GF-D8 (cell line): Measurements from ENCODE around the gene BANF2.
"Not testable (repeated sequence)": the region's sequence is repeated elsewhere in the genome, so short reads cannot be mapped to it uniquely, and the experiment has no call there.

Experiments
- DNase-seq: peaks from one replicate; lab custom pipeline; 2025; lab: John Stamatoyannopoulos, UW

Gene BANF2

GRCh38 chr20:17682889-17683198, 16.9 kb upstream of the BANF2 start:
- DNase-seq, result no peak

GRCh38 chr20:17683218-17684076, 16.3 kb upstream of the BANF2 start:
- no peak for DNase-seq

GRCh38 chr20:17684077-17684888, 15.5 kb upstream of the BANF2 start:
- DNase-seq, result no peak

- DNase-seq, result no peak
Observed at GRCh38 chr20:17685168-17685567, 14.6 kb upstream of the BANF2 start.

GRCh38 chr20:17687800-17688199, 12.0 kb upstream of the BANF2 start:
- no peak for DNase-seq

DNA sequence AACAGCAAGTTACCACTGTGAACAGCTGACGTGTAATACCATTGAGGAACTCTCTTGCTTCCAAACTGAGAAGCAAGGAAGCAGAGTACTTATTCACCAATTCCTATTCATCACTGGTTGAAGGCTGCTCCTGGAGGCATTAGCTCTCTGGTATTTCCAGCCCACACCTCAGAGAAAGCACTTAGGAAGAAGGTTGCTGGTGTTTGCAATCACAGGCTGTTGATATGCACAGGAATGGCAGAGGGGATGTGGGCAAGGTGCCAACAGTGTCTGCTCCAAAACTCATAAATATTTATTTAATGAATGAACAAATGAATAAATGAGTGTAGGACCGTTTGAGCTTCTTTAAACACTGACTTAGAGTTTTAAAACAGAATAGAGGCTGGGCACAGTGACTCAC, 10.8 kb upstream of the BANF2 start:
- no peak for DNase-seq

GRCh38 chr20:17690144-17690543, 9.6 kb upstream of the BANF2 start:
- no peak for DNase-seq

DNA sequence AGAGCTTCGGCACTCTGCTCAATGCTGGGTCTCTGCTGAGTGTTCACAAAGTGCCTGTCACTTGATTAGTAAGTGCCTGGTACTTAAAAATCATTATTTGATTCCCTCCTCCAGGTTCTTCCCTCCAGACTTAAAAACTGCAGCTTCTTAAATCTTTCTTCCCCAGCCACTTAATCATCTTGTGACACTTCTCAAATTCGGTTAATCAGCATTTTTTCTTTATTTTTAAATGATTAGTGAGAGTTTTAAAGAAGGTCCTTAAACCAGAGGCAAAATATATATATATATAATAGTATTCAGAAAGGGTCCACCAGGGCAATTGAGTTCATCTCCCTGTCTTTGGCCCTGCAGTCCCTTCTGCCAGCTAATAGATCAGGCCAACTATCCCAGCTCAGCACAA, 8.0 kb upstream of the BANF2 start:
- no peak for DNase-seq

DNA sequence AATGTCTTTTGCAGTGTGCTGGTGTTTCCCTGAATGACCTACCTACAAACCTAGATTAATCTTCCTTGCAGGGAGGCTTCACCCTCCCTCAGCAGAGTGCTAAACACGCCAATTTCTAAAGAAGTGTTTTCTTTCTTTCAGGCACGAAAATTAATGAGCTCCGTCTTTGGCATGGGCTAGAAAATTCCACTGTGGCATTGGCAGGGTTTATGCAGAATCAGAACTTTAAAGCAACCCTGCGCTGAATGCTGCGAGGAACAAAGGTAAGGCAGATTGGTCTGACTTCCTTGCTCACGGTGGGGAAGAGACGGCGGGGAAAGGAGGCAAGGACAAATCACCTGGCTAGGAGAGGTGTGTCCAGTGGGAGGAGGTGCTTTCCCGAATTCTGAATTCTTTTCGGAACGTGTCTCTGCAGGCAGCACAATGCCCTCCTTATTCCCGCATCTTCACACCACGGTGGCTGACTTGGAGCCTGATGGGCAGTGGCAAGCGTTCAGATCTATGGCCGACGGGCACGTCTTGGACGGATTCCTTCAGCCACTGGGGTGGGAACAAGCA, 6.2 kb upstream of the BANF2 start:
- no peak for DNase-seq

- DNase-seq, result no peak
Observed at GRCh38 chr20:17694767-17695166, 5.0 kb upstream of the BANF2 start.

GRCh38 chr20:17696287-17696686, 3.5 kb upstream of the BANF2 start:
- no peak for DNase-seq

GRCh38 chr20:17697171-17697570, 2.6 kb upstream of the BANF2 start:
- DNase-seq, result no peak

GRCh38 chr20:17698384-17698783, 1.4 kb upstream of the BANF2 start:
- DNase-seq, result no peak

DNA sequence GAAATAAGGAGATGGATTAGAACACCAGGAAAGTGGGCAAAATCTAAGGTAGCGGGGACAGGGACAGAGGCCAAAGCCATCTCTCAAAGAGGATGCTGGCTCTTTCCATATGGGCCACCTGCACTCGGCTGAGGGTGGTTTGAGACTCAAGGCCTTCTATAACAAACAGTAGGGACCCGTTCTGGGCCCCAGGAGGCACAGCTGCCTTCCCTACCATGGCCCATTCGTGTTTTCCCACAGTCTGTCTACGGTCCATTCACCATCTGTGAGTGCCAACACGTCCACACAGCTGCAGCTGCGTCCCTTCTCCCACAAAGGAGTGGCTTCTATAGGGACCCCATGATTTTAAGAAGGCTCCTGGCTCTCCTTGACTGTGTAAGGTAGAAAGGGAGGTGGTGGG, 871 bp downstream of the BANF2 start:
- DNase-seq, result no peak

DNA sequence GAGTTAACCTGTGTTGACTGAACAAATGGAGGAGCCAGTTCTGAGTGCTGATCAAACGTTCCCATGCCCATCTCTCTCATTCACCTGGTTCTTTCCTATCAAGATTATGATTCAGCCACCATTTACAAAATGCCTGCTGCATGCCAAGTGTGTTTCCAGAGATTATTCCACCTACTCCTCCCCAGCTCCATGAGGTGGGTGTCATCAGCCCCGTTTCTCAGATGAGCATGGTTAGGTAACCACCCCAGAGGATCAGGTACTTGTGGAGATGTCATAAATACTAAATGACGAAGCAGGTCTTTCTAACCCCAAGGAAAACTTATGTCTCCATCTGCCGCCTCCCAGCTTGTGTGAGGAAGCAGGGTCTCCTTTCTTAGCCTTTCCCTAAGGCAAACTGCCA, 2.1 kb downstream of the BANF2 start:
- no peak for DNase-seq

DNA sequence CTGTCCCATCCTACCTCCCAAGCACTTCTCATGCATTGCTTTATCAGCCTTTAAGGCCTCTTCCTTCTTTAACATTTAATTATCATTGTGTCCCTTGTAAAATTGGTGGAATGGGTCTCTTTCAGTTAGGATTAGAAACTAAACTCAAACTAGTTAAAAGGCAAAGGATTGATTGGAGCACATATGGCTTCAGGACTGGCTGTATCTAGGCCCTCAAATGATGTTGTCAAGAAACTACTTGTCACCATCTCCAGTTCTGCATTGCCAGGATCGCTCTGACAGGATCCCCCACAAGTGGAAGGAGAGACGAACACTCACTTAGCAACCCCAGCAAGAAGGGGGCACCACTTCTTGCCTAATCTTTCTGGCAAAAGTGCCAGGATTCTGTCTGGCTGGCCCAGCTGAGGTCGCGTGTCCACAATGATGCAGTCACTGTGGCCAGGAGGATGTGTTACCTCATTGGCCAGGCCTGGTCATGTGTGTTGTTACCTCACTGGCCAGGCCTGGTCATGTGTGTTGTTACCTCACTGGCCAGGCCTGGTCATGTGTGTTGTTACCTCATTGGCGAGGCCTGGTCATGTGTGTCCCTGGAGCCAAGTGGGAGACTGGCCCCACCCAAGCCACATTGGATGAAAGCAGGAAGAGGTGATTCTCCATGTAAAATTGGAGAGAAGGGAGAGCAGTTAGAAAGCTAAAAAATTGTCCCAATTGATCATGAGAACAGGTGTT, 5.0 kb downstream of the BANF2 start:
- DNase-seq, result no peak

- no peak for DNase-seq
Observed at GRCh38 chr20:17705916-17706315, 6.2 kb downstream of the BANF2 start.

DNA sequence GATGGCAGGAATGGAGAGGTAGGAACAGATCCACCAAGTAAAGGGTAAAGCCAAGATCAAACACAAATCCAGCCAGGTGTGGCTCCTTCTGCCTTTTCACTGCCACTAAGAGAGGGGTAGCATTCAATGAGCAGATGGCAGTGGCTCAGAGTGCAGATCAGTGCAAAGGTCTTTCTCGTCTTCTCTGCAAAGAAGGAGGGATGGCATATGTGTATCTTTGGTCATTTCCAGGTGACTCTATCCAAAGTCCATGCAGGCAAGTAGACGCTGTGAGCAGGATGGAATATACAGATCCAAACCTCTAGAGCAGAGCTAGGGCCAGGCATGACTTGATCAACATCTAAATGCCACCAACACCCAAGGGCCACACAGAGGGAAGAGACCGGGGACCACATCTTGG, 6.9 kb downstream of the BANF2 start:
- DNase-seq, result no peak

GRCh38 chr20:17707951-17708350, 8.2 kb downstream of the BANF2 start:
- not testable (repeated sequence) for DNase-seq

GRCh38 chr20:17708675-17709360, 9.1 kb downstream of the BANF2 start:
- DNase-seq, result no peak

DNA sequence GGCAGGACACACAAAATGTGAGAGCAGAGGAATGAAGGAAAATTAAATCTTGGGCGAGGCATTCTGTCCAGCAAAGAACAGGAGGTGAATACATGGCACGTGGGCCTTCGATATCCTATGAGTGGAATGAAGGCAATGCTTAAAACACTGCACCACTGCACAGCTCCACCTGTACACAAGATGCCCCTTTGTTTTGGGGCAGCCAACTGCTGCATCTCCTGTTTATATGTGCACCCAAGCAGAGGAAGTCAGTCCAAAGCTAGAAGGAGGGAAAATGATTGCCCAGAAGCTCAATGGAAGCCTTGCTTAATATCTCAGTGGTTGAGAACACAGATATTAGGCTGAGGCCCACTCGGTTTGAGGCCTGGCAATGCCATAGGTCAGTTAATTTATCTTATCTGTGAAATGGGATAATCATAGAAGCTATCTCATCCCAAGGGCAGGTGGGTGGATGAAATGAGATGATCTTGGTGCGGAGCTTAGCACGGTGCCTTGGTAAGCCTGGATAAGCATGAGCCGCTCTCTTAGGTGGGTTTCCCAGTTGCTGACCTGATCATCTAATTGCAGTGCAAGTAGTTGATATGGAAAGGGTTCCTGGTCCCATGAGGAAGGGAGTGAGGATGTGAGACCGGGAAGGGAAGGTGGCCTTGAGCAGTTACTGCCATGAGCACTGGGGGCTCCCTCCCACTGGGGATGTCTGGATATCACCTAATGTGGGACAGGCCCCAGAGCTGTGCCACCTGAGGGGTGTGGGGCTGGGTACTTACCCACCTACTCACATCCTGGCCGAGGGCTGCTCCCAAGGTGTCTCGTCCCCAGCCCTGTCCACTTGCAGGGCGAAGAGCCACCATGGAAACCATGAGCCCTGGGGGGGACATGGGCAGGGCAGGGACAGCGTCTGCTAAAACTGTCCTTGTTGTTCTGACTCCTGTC, 9.9 kb downstream of the BANF2 start:
- no peak for DNase-seq
